NCI-H345 treated with DMSO at 0.1 percent for 48 hours (cell line): ENCODE measurements around the gene CC2D2A.
"Not testable (repeated sequence)": the region's sequence is repeated elsewhere in the genome, so short reads cannot be mapped to it uniquely, and the experiment has no call there.

Experiments used
- DNase-seq: peaks from one replicate; lab custom pipeline; 2025; ENCODE audit not compliant: unreplicated experiment; lab: John Stamatoyannopoulos, UW

The CC2D2A gene

GRCh38 chr4:15513545-15513944 lies 43.9 kb downstream of the CC2D2A start:
- no peak for DNase-seq

GRCh38 chr4:15515106-15515505 lies 45.4 kb downstream of the CC2D2A start:
- no peak for DNase-seq

GRCh38 chr4:15516494-15516893 lies 46.8 kb downstream of the CC2D2A start:
- DNase-seq, result no peak

- DNase-seq, result not testable (repeated sequence)
Observed at GRCh38 chr4:15517681-15518080, 48.0 kb downstream of the CC2D2A start.

GRCh38 chr4:15521442-15522039 lies 51.9 kb downstream of the CC2D2A start:
- no peak for DNase-seq

GRCh38 chr4:15525080-15525479 lies 55.4 kb downstream of the CC2D2A start:
- DNase-seq, result no peak

- DNase-seq, result no peak
Observed at GRCh38 chr4:15526924-15527592, 57.4 kb downstream of the CC2D2A start.

GRCh38 chr4:15531792-15532191 lies 62.1 kb downstream of the CC2D2A start:
- no peak for DNase-seq

GRCh38 chr4:15533817-15534216 lies 64.1 kb downstream of the CC2D2A start:
- DNase-seq, result no peak

- no peak for DNase-seq
Observed at GRCh38 chr4:15535599-15535998, 65.9 kb downstream of the CC2D2A start.

- DNase-seq, result no peak
Observed at GRCh38 chr4:15536552-15537499, 67.1 kb downstream of the CC2D2A start.

GRCh38 chr4:15541941-15542340 lies 72.3 kb downstream of the CC2D2A start:
- no peak for DNase-seq

GRCh38 chr4:15542760-15543159 lies 73.1 kb downstream of the CC2D2A start:
- no peak for DNase-seq

- DNase-seq, result no peak
Observed at GRCh38 chr4:15543537-15544247, 74.0 kb downstream of the CC2D2A start.

GRCh38 chr4:15544248-15544729 lies 74.6 kb downstream of the CC2D2A start:
- DNase-seq, result no peak

- no peak for DNase-seq
Observed at GRCh38 chr4:15545371-15545770, 75.7 kb downstream of the CC2D2A start.

GRCh38 chr4:15547392-15547791 lies 77.7 kb downstream of the CC2D2A start:
- no peak for DNase-seq

- DNase-seq, result no peak
Observed at GRCh38 chr4:15550491-15550890, 80.8 kb downstream of the CC2D2A start.

GRCh38 chr4:15551740-15552446 lies 82.2 kb downstream of the CC2D2A start:
- no peak for DNase-seq

GRCh38 chr4:15552557-15553362 lies 83.1 kb downstream of the CC2D2A start:
- DNase-seq, result no peak
